ENCODE results near the gene YWHAB. TPM values are rescaled to one million over a fixed set of nuclear protein-coding genes. Genes with fewer than 3 reads are reported as not detected.
"Not testable (repeated sequence)": the region's sequence is repeated elsewhere in the genome, so short reads cannot be mapped to it uniquely, and the experiment has no call there.

YWHAB gene
- total and polyA plus RNA-seq, 8 donors, result 164 to 228 (median 192) TPM

DNA sequence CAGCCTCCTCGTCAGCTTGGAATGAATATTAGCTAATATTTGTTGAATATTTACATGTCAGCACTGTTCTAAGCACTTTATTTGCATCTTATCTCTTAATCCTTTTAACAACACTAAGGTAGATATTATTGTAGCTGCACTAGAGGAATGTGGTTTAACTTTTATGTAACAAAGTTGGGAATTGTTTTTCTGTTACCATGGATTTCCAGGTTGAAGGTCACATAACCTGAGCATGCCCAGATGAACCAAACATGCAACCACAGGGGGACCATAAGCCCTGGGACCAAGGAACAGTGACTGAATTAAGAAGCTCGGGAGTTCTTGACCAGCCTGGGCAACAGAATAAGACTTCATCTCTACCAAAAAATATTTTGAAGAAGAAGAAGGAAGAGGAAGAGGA is 29.1 kb upstream of the YWHAB start:
- H3K4me3 ChIP-seq, result no peak overlapping the region
- no peak overlapping the region for H3K27ac ChIP-seq
- H3K9me3 ChIP-seq, result no peaks in the 10 kb centered on the region
- DNase-seq (no peak), ATAC-seq (no peak)
- no peaks in the 10 kb centered on the region for H3K36me3 ChIP-seq
- no peaks in the 10 kb centered on the region for H3K27me3 ChIP-seq
- TF ChIP-seq CTCF (IDR thresholded peaks at IDR 0.05), result no peak
- H3K4me1 ChIP-seq, result no peaks in the 10 kb centered on the region
- intact Hi-C loops (cut with DNase I), result no loop called here

GRCh38 chr20:44856856-44857448 is 28.6 kb upstream of the YWHAB start:
- ATAC-seq (no peak), DNase-seq (no peak)
- no peak overlapping the region for H3K27ac ChIP-seq
- H3K4me3 ChIP-seq, result no peak overlapping the region
- H3K27me3 ChIP-seq, result no peaks in the 10 kb centered on the region
- intact Hi-C loops (cut with DNase I), result no loop called here
- no peaks in the 10 kb centered on the region for H3K9me3 ChIP-seq
- no peaks in the 10 kb centered on the region for H3K36me3 ChIP-seq
- H3K4me1 ChIP-seq, result no peaks in the 10 kb centered on the region
- no peak for TF ChIP-seq CTCF (IDR thresholded peaks at IDR 0.05)

DNA sequence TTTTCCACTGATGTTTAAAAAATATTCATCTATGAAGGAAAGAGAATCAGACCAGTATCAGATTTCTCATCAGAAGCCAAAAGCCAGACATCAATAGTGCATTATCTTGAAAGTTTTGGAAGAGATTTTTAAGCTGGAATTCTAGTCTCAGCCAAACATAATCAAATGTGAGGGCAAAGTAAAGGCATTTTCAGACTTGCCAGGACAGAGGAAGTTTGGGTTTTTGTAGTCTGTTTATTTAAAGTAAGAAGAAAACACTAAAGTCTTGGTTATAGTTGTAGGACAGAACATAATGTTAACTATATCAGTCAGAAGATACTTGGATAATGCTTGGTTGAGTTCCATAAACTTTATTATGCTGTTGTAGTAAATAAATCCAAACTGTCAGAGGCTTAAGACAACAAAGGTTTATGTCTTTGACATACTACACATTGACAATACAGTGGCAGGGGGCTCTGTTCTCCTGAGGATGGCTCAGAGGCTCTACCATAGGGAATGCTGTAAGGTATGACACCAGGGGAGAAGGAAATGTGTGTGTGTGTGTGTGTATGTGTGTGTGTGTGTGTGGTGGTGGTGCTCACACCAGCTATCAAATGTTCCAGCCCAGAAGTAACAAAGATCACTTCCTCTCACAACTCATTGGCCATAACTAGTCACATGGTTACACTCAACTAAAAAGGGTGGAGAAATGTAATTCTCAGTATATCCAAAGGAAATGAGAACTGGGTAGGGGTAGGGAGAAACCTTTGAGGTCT is 26.7 kb upstream of the YWHAB start:
- Histone ChIP-seq H3K4me3 (no peak overlapping the region), H3K9me3 (no peaks in the 10 kb centered on the region), H3K4me1 (no peaks in the 10 kb centered on the region), H3K27ac (no peak overlapping the region), H3K27me3 (no peaks in the 10 kb centered on the region), H3K36me3 (no peaks in the 10 kb centered on the region)
- DNase-seq (peak in 2 of 4 donors; percentile 31 to 57), ATAC-seq (no peak)
- TF ChIP-seq CTCF (IDR thresholded peaks at IDR 0.05), result no peak
- intact Hi-C loops (cut with DNase I), result no loop called here

- DNase-seq, result no peak
- no peak overlapping the region for H3K27ac ChIP-seq
- intact Hi-C loops (cut with DNase I), result no loop called here
- H3K27me3 ChIP-seq, result no peaks in the 10 kb centered on the region
- H3K4me3 ChIP-seq, result no peak overlapping the region
- H3K9me3 ChIP-seq, result no peaks in the 10 kb centered on the region
- TF ChIP-seq CTCF (IDR thresholded peaks at IDR 0.05), result no peak
- H3K36me3 ChIP-seq, result no peaks in the 10 kb centered on the region
- H3K4me1 ChIP-seq, result no peaks in the 10 kb centered on the region
- peak; percentile 54 for ATAC-seq
Measured at GRCh38 chr20:44861531-44862006, 23.9 kb upstream of the YWHAB start.

DNA sequence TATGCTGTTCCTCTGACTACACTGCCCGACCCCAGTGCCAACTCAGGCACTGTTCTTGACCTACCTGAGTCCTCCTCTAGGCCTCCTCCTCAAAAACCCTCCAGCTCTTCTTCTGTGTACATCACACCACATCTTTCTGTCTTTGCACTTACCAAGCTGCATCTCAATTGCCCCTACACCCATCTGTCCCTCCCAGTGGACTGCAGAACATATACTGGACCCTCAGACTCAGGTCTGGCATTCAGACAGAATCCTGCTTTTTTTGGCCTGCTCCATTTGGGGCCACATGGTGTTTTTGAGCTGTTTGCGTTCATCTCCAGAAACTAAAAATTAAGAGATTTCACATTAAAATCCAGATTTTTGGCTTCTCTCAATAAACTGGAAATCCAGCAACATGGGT is 23.2 kb upstream of the YWHAB start:
- intact Hi-C loops (cut with DNase I), result no loop called here
- no peak overlapping the region for H3K4me3 ChIP-seq
- no peaks in the 10 kb centered on the region for H3K27me3 ChIP-seq
- no peaks in the 10 kb centered on the region for H3K36me3 ChIP-seq
- no peak for TF ChIP-seq CTCF (IDR thresholded peaks at IDR 0.05)
- no peak overlapping the region for H3K27ac ChIP-seq
- peaks cover 0 to 2% of the 10 kb centered on the region in 2 donors for H3K4me1 ChIP-seq
- DNase-seq (no peak), ATAC-seq (no peak)
- H3K9me3 ChIP-seq, result no peaks in the 10 kb centered on the region

GRCh38 chr20:44863365-44864084 is 22.0 kb upstream of the YWHAB start:
- H3K4me1 ChIP-seq; DNase-seq; ATAC-seq; H3K36me3 ChIP-seq; H3K27me3 ChIP-seq; H3K4me3 ChIP-seq; H3K27ac ChIP-seq; intact Hi-C loops (cut with DNase I); H3K9me3 ChIP-seq: not testable (repeated sequence)

GRCh38 chr20:44864493-44864892 is 21.0 kb upstream of the YWHAB start:
- H3K27ac ChIP-seq; DNase-seq; H3K4me1 ChIP-seq; H3K9me3 ChIP-seq; ATAC-seq; H3K36me3 ChIP-seq; H3K4me3 ChIP-seq; intact Hi-C loops (cut with DNase I); H3K27me3 ChIP-seq: not testable (repeated sequence)

Data from left lung (tissue), 10 donors.